ENCODE measurements around the gene NRN1L.

DNA sequence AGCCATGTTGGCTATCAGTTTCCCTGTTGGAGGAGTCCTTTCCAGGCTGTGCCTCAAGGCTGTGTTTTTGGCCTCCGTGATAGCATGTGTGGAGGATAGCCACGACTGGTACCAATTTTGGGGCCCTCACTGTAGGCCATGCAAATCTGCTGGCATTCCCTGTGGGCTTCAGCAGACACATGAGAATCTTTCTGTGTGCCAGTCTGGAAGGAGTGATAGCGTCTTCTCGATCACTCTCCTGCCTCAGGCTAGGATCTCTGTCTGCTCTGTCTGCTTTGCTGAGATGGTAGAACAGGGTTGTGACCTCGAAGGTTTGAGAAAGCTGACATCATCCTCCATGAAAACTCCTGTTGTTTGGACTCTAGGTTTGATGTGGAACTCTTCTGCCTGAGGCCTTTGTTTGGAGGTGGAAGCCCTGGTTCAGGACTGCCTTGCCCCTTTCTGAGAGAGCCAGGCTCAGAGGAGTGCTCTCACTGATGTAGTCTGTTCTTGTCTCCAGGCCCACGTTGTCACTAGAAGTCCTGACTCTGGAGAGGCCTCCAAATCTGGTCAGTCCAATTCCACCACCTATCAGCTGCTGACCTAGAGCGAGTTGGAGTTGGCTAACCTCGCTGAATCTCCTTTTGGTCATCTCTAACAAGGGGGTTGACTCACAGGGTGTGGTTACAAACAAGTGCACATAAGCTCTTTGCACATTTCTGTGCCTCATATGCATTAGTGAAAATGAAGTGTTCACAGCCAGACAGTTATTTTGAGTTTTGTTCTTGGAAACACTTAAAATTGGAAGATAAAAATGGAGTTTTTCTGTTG, 23.9 kb upstream of the NRN1L start:
- TF ChIP-seq, protein P1, sequence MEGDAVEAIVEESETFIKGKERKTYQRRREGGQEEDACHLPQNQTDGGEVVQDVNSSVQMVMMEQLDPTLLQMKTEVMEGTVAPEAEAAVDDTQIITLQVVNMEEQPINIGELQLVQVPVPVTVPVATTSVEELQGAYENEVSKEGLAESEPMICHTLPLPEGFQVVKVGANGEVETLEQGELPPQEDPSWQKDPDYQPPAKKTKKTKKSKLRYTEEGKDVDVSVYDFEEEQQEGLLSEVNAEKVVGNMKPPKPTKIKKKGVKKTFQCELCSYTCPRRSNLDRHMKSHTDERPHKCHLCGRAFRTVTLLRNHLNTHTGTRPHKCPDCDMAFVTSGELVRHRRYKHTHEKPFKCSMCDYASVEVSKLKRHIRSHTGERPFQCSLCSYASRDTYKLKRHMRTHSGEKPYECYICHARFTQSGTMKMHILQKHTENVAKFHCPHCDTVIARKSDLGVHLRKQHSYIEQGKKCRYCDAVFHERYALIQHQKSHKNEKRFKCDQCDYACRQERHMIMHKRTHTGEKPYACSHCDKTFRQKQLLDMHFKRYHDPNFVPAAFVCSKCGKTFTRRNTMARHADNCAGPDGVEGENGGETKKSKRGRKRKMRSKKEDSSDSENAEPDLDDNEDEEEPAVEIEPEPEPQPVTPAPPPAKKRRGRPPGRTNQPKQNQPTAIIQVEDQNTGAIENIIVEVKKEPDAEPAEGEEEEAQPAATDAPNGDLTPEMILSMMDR (conservative IDR thresholded peaks at IDR 0.05 in 1 of 2, IDR thresholded peaks at IDR 0.05 in 1 of 2; ENCODE audit: extremely low read depth in 1 of 2, insufficient read depth in 1 of 2, low read depth in 1 of 2, low read length in 2 of 2), result no peak
- TF ChIP-seq EZH2 (IDR thresholded peaks at IDR 0.05; ENCODE audit: borderline replicate concordance, low read length), result no peak
